ENCODE results near the gene GALNT16. TPM values are rescaled to one million over a fixed set of nuclear protein-coding genes. Genes with fewer than 3 reads are reported as not detected.

GALNT16 gene
- total and polyA plus RNA-seq, 2 of the 8 experiments (the other 6 are each of a cell fraction or from before 2014, with no cell fraction given) = 5.4 to 6.3 TPM

GRCh38 chr14:69372146-69372545 is 112.2 kb downstream of the GALNT16 start:
- no peak for FAIRE-seq
- H3K18ac ChIP-seq (ENCODE audit: extremely low read depth, low read length) = no peak overlapping the region
- CTCF ChIA-PET (ENCODE audit: partially characterized antibody) = interaction anchor here (1.5 to 1.8 kb wide), 2 partner anchors 15 to 88 kb away, joined by 4 to 5 read pairs; no protein-coding TSS in a partner anchor
- TF ChIP-seq MAFK (IDR thresholded peaks at IDR 0.05; ENCODE audit: low read depth, low read length) = no peak
- TF ChIP-seq CBX8 (IDR thresholded peaks at IDR 0.05; ENCODE audit: borderline replicate concordance, low read depth, low read length) = no peak
- TF ChIP-seq HDAC6 (IDR thresholded peaks at IDR 0.05; ENCODE audit: low read depth, low read length) = no peak
- no peak for TF ChIP-seq TAF1 (IDR thresholded peaks at IDR 0.05; ENCODE audit: low read depth, low read length)
- TF ChIP-seq BCL11A (IDR thresholded peaks at IDR 0.05; ENCODE audit: low read depth in 2 of 2, low read length in 2 of 2) = no peak
- TF ChIP-seq EZH2 (IDR thresholded peaks at IDR 0.05; ENCODE audit: low read depth, low read length, severe bottlenecking) = no peak
- TF ChIP-seq TEAD4 (IDR thresholded peaks at IDR 0.05; ENCODE audit: low read depth, low read length) = no peak
- TF ChIP-seq NANOG (IDR thresholded peaks at IDR 0.05; ENCODE audit: insufficient read depth, low read depth, low read length, poor library complexity, severe bottlenecking) = no peak
- no peak for TF ChIP-seq KDM5A (IDR thresholded peaks at IDR 0.05; ENCODE audit: low read length)
- no peak for TF ChIP-seq CHD1 (IDR thresholded peaks at IDR 0.05; ENCODE audit: low read depth, low read length)
- no peak for TF ChIP-seq EGR1 (IDR thresholded peaks at IDR 0.05; ENCODE audit: borderline replicate concordance, low read depth, low read length)
- no peak for TF ChIP-seq YY1 (IDR thresholded peaks at IDR 0.05; ENCODE audit: low read depth, low read length)
- TF ChIP-seq CREB1 (IDR thresholded peaks at IDR 0.05) = no peak
- no peak for TF ChIP-seq SP2 (IDR thresholded peaks at IDR 0.05; ENCODE audit: low read length)
- TF ChIP-seq GTF2F1 (IDR thresholded peaks at IDR 0.05; ENCODE audit: borderline replicate concordance, low read depth, low read length) = no peak
- no peak for TF ChIP-seq POLR2AphosphoS5 (IDR thresholded peaks at IDR 0.05; ENCODE audit: low read depth, low read length)

More at GRCh38 chr14:69372146-69372545, 112.2 kb downstream of the GALNT16 start:
- H3K79me2 ChIP-seq (ENCODE audit: control insufficient read depth in 1 of 2, insufficient read depth in 2 of 2, low read length in 2 of 2) = no peaks in the 10 kb centered on the region
- no peak overlapping the region for H3K56ac ChIP-seq (replicated peaks; ENCODE audit: insufficient read length, low read depth, low read length)
- no peak overlapping the region for H4K8ac ChIP-seq (ENCODE audit: extremely low read depth, insufficient read depth, low read length)
- no peaks in the 10 kb centered on the region for H3K4me1 ChIP-seq (replicated peaks in 1 of 4; ENCODE audit: control insufficient read depth in 3 of 4, insufficient read depth in 4 of 4, low read length in 3 of 4)
- POLR2A ChIA-PET (ENCODE audit: partially characterized antibody) = interaction anchor here (1.4 to 2.4 kb wide), 2 partner anchors 11 to 26 kb away, joined by 5 to 8 read pairs; partner anchors contain the start of genes ERH and SLC39A9
- no peak overlapping the region for H3K14ac ChIP-seq (ENCODE audit: insufficient read length)
- H3K9ac ChIP-seq (replicated peaks in 1 of 4; ENCODE audit: extremely low read depth in 1 of 4, low read depth in 3 of 4, low read length in 3 of 4) = no peak overlapping the region
- H4K20me1 ChIP-seq (replicated peaks in 1 of 2; ENCODE audit: control insufficient read depth in 1 of 2, insufficient read depth in 2 of 2, low read length in 2 of 2) = peaks cover 1 to 3% of the 10 kb centered on the region in 2 experiments
- no peaks in the 10 kb centered on the region for H3K23me2 ChIP-seq (ENCODE audit: low read depth, low read length)
- H3K4me3 ChIP-seq (ENCODE audit: extremely low read depth in 1 of 4, insufficient read depth in 2 of 4, low read depth in 3 of 4, low read length in 4 of 4) = no peak overlapping the region
- no peak overlapping the region for H2BK12ac ChIP-seq (ENCODE audit: low read depth, low read length)
- H3K27ac ChIP-seq (ENCODE audit: low read depth, low read length) = no peak overlapping the region
- H2AFZ ChIP-seq (ENCODE audit: low read length) = no peak overlapping the region
- no peak overlapping the region for H3K23ac ChIP-seq (ENCODE audit: insufficient read length)
- no peak for DNase-seq (ENCODE audit: low read depth in 1 of 2, low spot score in 2 of 2)
- H2BK20ac ChIP-seq (ENCODE audit: low read length) = no peak overlapping the region
- H3K4me2 ChIP-seq (ENCODE audit: insufficient read depth in 1 of 2, low read depth in 2 of 2, low read length in 2 of 2) = no peak overlapping the region
- peaks cover 0 to 16% (median 10%) of the 10 kb centered on the region in 4 experiments; a peak in 6 of 8 replicates for H3K36me3 ChIP-seq (ENCODE audit: control insufficient read depth in 2 of 4, insufficient read depth in 4 of 4, low read length in 3 of 4)
- H2BK5ac ChIP-seq (ENCODE audit: low read depth, low read length) = no peak overlapping the region
- WGBS, 2 experiments (ENCODE audit: extremely low coverage in 1 of 2, insufficient coverage in 1 of 2, insufficient read length in 1 of 2, insufficient replicate concordance in 2 of 2, low coverage in 1 of 2, low lambda C conversion rate in 2 of 2, missing lambda C conversion rate in 1 of 2) = 97% methylated on average over 3 of the region's 3 CpGs; no CpG with 5 or more reads in 1 of the 2 experiments
- H3K27me3 ChIP-seq (replicated peaks in 1 of 4; ENCODE audit: control insufficient read depth in 3 of 4, extremely low read depth in 1 of 4, insufficient read depth in 3 of 4, low read length in 3 of 4) = no peaks in the 10 kb centered on the region
- H2BK15ac ChIP-seq (ENCODE audit: low read length) = no peak overlapping the region
- no peak overlapping the region for H3K4ac ChIP-seq (replicated peaks; ENCODE audit: insufficient read length, low read depth, low read length)
- no peaks in the 10 kb centered on the region for H3K79me1 ChIP-seq (ENCODE audit: low read depth, low read length)
- H2BK120ac ChIP-seq (replicated peaks; ENCODE audit: low read depth, low read length) = no peak overlapping the region
- no peak overlapping the region for H4K91ac ChIP-seq (replicated peaks; ENCODE audit: insufficient read length, low read length)
- no peak overlapping the region for H4K5ac ChIP-seq (ENCODE audit: insufficient read length, low read depth, low read length)
- H3K9me3 ChIP-seq (ENCODE audit: insufficient read depth in 2 of 2, low read depth in 1 of 2, low read length in 1 of 2) = no peaks in the 10 kb centered on the region
- no peak overlapping the region for H2AK5ac ChIP-seq (ENCODE audit: low read depth, low read length)

All from H1 (cell line).